Measurements from ENCODE around the gene RTCA. TPM values are rescaled to one million over a fixed set of nuclear protein-coding genes. Genes with fewer than 3 reads are reported as not detected.

RTCA gene
- total and polyA plus RNA-seq, 2 donors (not counting 1 experiment from before 2014, with no cell fraction given), result 15.7 to 31.0 TPM

DNA sequence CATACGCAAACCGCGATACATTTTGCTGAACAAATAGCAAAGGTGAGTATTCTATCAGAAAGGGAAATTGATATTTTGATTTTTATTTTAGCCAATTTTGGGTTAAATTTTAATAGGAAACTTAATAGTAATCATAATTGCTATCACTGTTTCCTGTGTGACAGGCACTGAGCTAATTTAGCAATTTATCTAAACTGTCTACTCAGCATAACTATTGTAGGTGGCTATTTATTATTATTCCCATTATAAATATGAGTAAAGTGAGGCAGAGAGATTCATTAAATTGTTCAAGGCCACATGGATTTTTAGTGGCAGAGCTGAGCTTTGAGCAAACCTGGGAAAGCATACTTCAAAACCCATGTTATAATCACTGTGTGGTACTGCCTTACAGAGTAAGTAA, 21.1 kb downstream of the RTCA start:
- no peak overlapping the region for H2AFZ ChIP-seq (ENCODE audit: insufficient read depth, low read depth, low read length, poor library complexity, severe bottlenecking)
- no peaks in the 10 kb centered on the region for H3K27me3 Mint-ChIP-seq
- intact Hi-C loops (cut with micrococcal nuclease), result no loop called here
- no peaks in the 10 kb centered on the region for H3K27me3 ChIP-seq (replicated peaks in 1 of 4; ENCODE audit: control extremely low read depth in 1 of 4, control insufficient read depth in 3 of 4, insufficient read depth in 4 of 4, low read length in 3 of 4)
- POLR2A ChIA-PET, result no interaction called here
- peaks cover 6 to 63% of the 10 kb centered on the region in 2 experiments for H3K36me3 ChIP-seq (replicated peaks in 1 of 2; ENCODE audit: control extremely low read depth in 1 of 2, control insufficient read depth in 1 of 2, extremely low read depth in 1 of 2, insufficient read depth in 2 of 2, low read length in 1 of 2)
- H3K79me2 ChIP-seq (ENCODE audit: control insufficient read depth, insufficient read depth, low read length), result no peaks in the 10 kb centered on the region
- no peak for DNase-seq
- TF ChIP-seq EZH2 (IDR thresholded peaks at IDR 0.05; ENCODE audit: borderline replicate concordance, insufficient read depth, low read depth, low read length, poor library complexity, severe bottlenecking), result no peak
- TF ChIP-seq, protein P1, sequence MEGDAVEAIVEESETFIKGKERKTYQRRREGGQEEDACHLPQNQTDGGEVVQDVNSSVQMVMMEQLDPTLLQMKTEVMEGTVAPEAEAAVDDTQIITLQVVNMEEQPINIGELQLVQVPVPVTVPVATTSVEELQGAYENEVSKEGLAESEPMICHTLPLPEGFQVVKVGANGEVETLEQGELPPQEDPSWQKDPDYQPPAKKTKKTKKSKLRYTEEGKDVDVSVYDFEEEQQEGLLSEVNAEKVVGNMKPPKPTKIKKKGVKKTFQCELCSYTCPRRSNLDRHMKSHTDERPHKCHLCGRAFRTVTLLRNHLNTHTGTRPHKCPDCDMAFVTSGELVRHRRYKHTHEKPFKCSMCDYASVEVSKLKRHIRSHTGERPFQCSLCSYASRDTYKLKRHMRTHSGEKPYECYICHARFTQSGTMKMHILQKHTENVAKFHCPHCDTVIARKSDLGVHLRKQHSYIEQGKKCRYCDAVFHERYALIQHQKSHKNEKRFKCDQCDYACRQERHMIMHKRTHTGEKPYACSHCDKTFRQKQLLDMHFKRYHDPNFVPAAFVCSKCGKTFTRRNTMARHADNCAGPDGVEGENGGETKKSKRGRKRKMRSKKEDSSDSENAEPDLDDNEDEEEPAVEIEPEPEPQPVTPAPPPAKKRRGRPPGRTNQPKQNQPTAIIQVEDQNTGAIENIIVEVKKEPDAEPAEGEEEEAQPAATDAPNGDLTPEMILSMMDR (IDR thresholded peaks at IDR 0.05), result no peak
- no peaks in the 10 kb centered on the region for H3K4me1 Mint-ChIP-seq
- no CpG with 5 or more reads among the region's 3 CpGs for WGBS (ENCODE audit: insufficient coverage)
- H3K9me3 ChIP-seq (ENCODE audit: control extremely low read depth in 1 of 3, control insufficient read depth in 2 of 3, insufficient read depth in 1 of 3, low read length in 2 of 3), result no peaks in the 10 kb centered on the region
- CTCF ChIA-PET, result interaction anchor here (1.1 to 1.4 kb wide), 2 partner anchors 71 to 169 kb away, joined by 3 to 4 read pairs; no protein-coding TSS in a partner anchor
- H3K9ac ChIP-seq (ENCODE audit: low read length), result no peak overlapping the region
- H3K4me3 ChIP-seq (ENCODE audit: control extremely low read depth in 1 of 5, extremely low read depth in 1 of 5, insufficient read depth in 1 of 5, low read depth in 2 of 5, low read length in 4 of 5), result no peak overlapping the region
- no peak for ATAC-seq (ENCODE audit: low read depth)
- H3K4me3 Mint-ChIP-seq, result no peak overlapping the region
- no peak overlapping the region for H3K27ac Mint-ChIP-seq
- H4K20me1 ChIP-seq (ENCODE audit: control insufficient read depth, insufficient read depth, low read length, poor library complexity, severe bottlenecking), result no peaks in the 10 kb centered on the region
- H3K4me2 ChIP-seq (replicated peaks; ENCODE audit: low read depth, low read length, poor library complexity, severe bottlenecking), result no peak overlapping the region
- no peaks in the 10 kb centered on the region for H3K9me3 Mint-ChIP-seq (ENCODE audit: insufficient read depth)
- no peaks in the 10 kb centered on the region for H3K4me1 ChIP-seq (ENCODE audit: control insufficient read depth in 2 of 2, insufficient read depth in 2 of 2, low read length in 2 of 2)
- H3K27ac ChIP-seq (ENCODE audit: low read length in 2 of 2), result no peak overlapping the region

DNA sequence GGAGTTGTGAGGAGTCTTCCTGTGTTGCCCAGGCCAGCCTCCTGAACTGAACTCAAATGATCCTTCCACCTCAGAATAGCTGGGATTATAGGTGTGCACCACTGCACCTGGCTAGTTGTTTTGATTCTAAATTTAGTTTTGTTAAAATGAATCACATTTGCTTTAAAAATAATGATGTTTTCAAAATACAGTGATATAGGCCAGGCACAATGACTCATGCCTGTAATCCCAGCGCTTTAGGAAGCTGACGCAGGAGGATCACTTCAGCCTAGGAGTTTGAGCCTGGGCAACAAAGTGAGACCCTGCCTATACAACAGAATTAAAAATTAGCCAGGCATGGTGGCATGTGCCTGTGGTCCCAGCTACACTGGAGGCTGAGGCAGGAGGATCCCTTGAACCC, 24.3 kb downstream of the RTCA start:
- Histone ChIP-seq H3K4me1 (ENCODE audit: control insufficient read depth in 2 of 2, insufficient read depth in 2 of 2, low read length in 2 of 2) (no peaks in the 10 kb centered on the region), H4K20me1 (ENCODE audit: control insufficient read depth, insufficient read depth, low read length, poor library complexity, severe bottlenecking) (no peaks in the 10 kb centered on the region), H3K36me3 (replicated peaks in 1 of 2; ENCODE audit: control extremely low read depth in 1 of 2, control insufficient read depth in 1 of 2, extremely low read depth in 1 of 2, insufficient read depth in 2 of 2, low read length in 1 of 2) (peaks cover 1 to 49% of the 10 kb centered on the region in 2 experiments), H3K4me3 (ENCODE audit: control extremely low read depth in 1 of 5, extremely low read depth in 1 of 5, insufficient read depth in 1 of 5, low read depth in 2 of 5, low read length in 4 of 5) (no peak overlapping the region), H3K27ac (ENCODE audit: low read length in 2 of 2) (no peak overlapping the region), H2AFZ (ENCODE audit: insufficient read depth, low read depth, low read length, poor library complexity, severe bottlenecking) (no peak overlapping the region), H3K27me3 (replicated peaks in 1 of 4; ENCODE audit: control extremely low read depth in 1 of 4, control insufficient read depth in 3 of 4, insufficient read depth in 4 of 4, low read length in 3 of 4) (no peaks in the 10 kb centered on the region), H3K4me2 (replicated peaks; ENCODE audit: low read depth, low read length, poor library complexity, severe bottlenecking) (no peak overlapping the region), H3K79me2 (ENCODE audit: control insufficient read depth, insufficient read depth, low read length) (no peaks in the 10 kb centered on the region), H3K9ac (ENCODE audit: low read length) (no peak overlapping the region), H3K9me3 (ENCODE audit: control extremely low read depth in 1 of 3, control insufficient read depth in 2 of 3, insufficient read depth in 1 of 3, low read length in 2 of 3) (no peaks in the 10 kb centered on the region)
- no peak for DNase-seq
- TF ChIP-seq, protein P1 (IDR thresholded peaks at IDR 0.05), result no peak
- no peak for TF ChIP-seq EZH2 (IDR thresholded peaks at IDR 0.05; ENCODE audit: borderline replicate concordance, insufficient read depth, low read depth, low read length, poor library complexity, severe bottlenecking)
- intact Hi-C loops (cut with micrococcal nuclease), result no loop called here
- Mint-ChIP-seq H3K4me1 (no peaks in the 10 kb centered on the region), H3K27me3 (no peaks in the 10 kb centered on the region), H3K9me3 (ENCODE audit: insufficient read depth) (no peaks in the 10 kb centered on the region), H3K4me3 (no peak overlapping the region), H3K27ac (no peak overlapping the region)
- POLR2A ChIA-PET, result no interaction called here
- 100% methylated on average over 2 of the region's 2 CpGs for WGBS (ENCODE audit: insufficient coverage)
- CTCF ChIA-PET, result interaction anchor here (0.8 to 2.7 kb wide), 2 partner anchors 69 to 169 kb away, joined by 3 to 14 read pairs; no protein-coding TSS in a partner anchor
- no peak for ATAC-seq (ENCODE audit: low read depth)
